K562 (cell line): ENCODE results near the gene ACTL10. TPM values are rescaled to one million over a fixed set of nuclear protein-coding genes. Genes with fewer than 3 reads are reported as not detected.

Experiments used
- GABPA ChIP-seq: fragments of 200-800 bp; sonication (Bioruptor generic); conservative IDR thresholded peaks from 2 replicates; pipeline ENCODE4 v1.6.1; 2016; ENCODE audit warnings: low read depth, missing genetic modification characterization, missing compliant biosample characterization
- IRF2 ChIP-seq: sonication (generic); formaldehyde crosslinking; IDR thresholded peaks from 2 replicates; pipeline ENCODE4 v1.8.1; 2022; ENCODE audit warnings: mild to moderate bottlenecking, missing genetic modification reagents
- KLF10 ChIP-seq: fragments of 250-450 bp; sonication (Bioruptor Pico); IDR thresholded peaks from 2 replicates; pipeline ENCODE4 v1.6.1; 2021; ENCODE audit warnings: matching md5 sums
- MAFG ChIP-seq: fragments of 450-650 bp; conservative IDR thresholded peaks from 2 replicates; pipeline ENCODE4 v1.6.1; 2016; ENCODE audit warnings: missing genetic modification characterization, missing compliant biosample characterization
- MCM2 ChIP-seq: fragments of 450-650 bp; IDR thresholded peaks from 2 replicates; pipeline ENCODE4 v1.6.1; 2017; ENCODE audit warnings: low read depth, mild to moderate bottlenecking
- TCFL5 ChIP-seq: fragments of 250-450 bp; sonication (Bioruptor Pico); conservative IDR thresholded peaks from 2 replicates; pipeline ENCODE4 v1.6.1; 2021; ENCODE audit warnings: mild to moderate bottlenecking, moderate library complexity, matching md5 sums
- ZNF507 ChIP-seq: conservative IDR thresholded peaks from 2 replicates; pipeline ENCODE4 v1.6.1; 2017; ENCODE audit warnings: missing genetic modification characterization, missing compliant biosample characterization
- polyA plus RNA-seq, 8 experiments: library from polyadenylated mRNA; depleted of rRNA in 4 of 8; stranded (reverse) in 5 of 8; unstranded in 3 of 8; fragments of >200 nt; fragmentation: Nextera tagmentation in 2 of 8; fragmentation: Illumina TruSeq in 1 of 8; extraction: Ambion mirVana in 2 of 8; extraction: Trizol in 1 of 8; gene quantifications; 2 replicates each; pipeline versions ENCODE4 v1.2.1 to v1.2.3, GENCODE V29; 2011 to 2014; ENCODE audit warnings: inconsistent platforms in 1 of 8, missing spikeins in 1 of 8
- total RNA-seq, 7 experiments: library from RNA; depleted of rRNA in 6 of 7; stranded (reverse); fragments of >200 nt in 6 of 7; fragmentation: Illumina TruSeq in 2 of 7; extraction: Trizol in 2 of 7; gene quantifications; 2 replicates each; pipeline versions ENCODE4 v1.2.1 to v1.2.3, GENCODE V29; 2011 to 2021; ENCODE audit warnings: low replicate concordance in 1 of 7
- TF ChIP-seq, protein P1 (sequence below): sonication (generic); formaldehyde crosslinking; IDR thresholded peaks from 2 replicates; pipeline ENCODE4 v1.8.0; 2022; ENCODE audit warnings: missing genetic modification reagents, mild to moderate bottlenecking, moderate library complexity, borderline replicate concordance
- TF ChIP-seq, protein P2 (sequence below): sonication (generic); formaldehyde crosslinking; IDR thresholded peaks from 2 replicates; pipeline ENCODE4 v1.9.0; 2022; ENCODE audit warnings: mild to moderate bottlenecking, missing genetic modification reagents
- TF ChIP-seq, protein P3 (sequence below): sonication (generic); formaldehyde crosslinking; IDR thresholded peaks from 2 replicates; pipeline ENCODE4 v1.8.0; 2022; ENCODE audit warnings: missing genetic modification reagents, mild to moderate bottlenecking, borderline replicate concordance

ACTL10 gene
- total and polyA plus RNA-seq, 9 of the 15 experiments (the other 6 are each of a cell fraction or from before 2014, with no cell fraction given): 0.07 to 0.14 TPM; not detected in 7

DNA sequence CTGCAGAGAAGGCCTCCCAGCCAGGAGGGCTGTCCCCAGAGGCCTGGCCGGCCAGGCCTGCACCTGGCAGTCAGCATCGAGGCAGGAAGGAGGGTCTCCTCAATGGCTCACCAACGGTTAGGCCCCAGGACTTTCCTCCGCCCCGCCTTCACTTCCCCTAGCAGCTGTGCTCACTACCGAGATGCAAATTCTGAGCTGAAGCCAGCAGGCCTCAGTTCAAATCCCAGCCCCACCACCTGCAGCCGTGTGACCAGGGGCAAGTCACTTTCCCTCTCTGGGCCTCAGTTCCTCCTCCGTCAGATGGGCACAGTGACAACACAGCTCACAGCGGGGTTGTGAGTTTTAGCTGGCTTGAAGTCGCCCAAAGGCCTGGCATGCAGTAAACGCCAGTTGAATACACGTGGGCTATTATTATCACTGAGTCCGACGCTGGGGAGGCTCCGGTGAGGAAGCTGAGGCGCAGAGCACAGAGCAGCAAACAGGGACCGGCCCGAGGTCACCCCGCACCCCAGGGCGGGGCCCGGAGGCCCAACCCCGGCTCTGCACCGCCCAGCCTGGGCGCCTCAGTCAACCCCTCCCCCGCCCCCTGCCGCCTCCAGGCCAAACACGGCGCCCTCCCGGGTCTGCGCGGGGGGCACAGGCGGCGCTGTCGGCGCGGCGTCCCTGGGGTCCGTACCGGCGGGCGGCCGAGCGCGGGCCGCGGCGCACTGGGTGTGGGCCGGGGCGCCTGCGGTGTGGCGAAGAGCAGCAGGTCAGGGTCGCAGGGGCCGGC lies 18.8 kb downstream of the ACTL10 start (continued):
- TF ChIP-seq, protein P1, sequence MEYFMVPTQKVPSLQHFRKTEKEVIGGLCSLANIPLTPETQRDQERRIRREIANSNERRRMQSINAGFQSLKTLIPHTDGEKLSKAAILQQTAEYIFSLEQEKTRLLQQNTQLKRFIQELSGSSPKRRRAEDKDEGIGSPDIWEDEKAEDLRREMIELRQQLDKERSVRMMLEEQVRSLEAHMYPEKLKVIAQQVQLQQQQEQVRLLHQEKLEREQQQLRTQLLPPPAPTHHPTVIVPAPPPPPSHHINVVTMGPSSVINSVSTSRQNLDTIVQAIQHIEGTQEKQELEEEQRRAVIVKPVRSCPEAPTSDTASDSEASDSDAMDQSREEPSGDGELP (CRISPR knock-in tag): peak; percentile 83; the same call in 1 of the 2 replicates
- TF ChIP-seq MCM2 (no peak), GABPA (tag) (0 out of 2 replicates have a peak, but pooled peaks have one; percentile 30), KLF10 (CRISPR knock-in tag) (no peak), IRF2 (CRISPR knock-in tag) (no peak), MAFG (tag) (no peak), ZNF507 (tag) (no peak), TCFL5 (CRISPR knock-in tag) (no peak)
- TF ChIP-seq, protein P2, sequence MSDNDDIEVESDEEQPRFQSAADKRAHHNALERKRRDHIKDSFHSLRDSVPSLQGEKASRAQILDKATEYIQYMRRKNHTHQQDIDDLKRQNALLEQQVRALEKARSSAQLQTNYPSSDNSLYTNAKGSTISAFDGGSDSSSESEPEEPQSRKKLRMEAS (CRISPR knock-in tag): peak; percentile 54; the same call in 1 of the 2 replicates
- TF ChIP-seq, protein P3, sequence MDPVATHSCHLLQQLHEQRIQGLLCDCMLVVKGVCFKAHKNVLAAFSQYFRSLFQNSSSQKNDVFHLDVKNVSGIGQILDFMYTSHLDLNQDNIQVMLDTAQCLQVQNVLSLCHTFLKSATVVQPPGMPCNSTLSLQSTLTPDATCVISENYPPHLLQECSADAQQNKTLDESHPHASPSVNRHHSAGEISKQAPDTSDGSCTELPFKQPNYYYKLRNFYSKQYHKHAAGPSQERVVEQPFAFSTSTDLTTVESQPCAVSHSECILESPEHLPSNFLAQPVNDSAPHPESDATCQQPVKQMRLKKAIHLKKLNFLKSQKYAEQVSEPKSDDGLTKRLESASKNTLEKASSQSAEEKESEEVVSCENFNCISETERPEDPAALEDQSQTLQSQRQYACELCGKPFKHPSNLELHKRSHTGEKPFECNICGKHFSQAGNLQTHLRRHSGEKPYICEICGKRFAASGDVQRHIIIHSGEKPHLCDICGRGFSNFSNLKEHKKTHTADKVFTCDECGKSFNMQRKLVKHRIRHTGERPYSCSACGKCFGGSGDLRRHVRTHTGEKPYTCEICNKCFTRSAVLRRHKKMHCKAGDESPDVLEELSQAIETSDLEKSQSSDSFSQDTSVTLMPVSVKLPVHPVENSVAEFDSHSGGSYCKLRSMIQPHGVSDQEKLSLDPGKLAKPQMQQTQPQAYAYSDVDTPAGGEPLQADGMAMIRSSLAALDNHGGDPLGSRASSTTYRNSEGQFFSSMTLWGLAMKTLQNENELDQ (CRISPR knock-in tag): no peak
- TF ChIP-seq, all 486 proteins: peak for 46
